Ishikawa (cell line): ENCODE data around the gene LDLRAD2.

Source experiments
- CEBPB ChIP-seq: IDR thresholded peaks from 2 replicates; pipeline ENCODE4 v1.6.1; 2012
- CREB1 ChIP-seq: IDR thresholded peaks from 2 replicates; pipeline ENCODE4 v1.6.1; 2012; ENCODE audit warnings: low read depth
- EP300 ChIP-seq: IDR thresholded peaks from 2 replicates; pipeline ENCODE4 v1.6.1; 2012; ENCODE audit warnings: borderline replicate concordance
- FOXM1 ChIP-seq: IDR thresholded peaks from 2 replicates; pipeline ENCODE4 v1.6.1; 2012; ENCODE audit warnings: low read depth, borderline replicate concordance
- RAD21 ChIP-seq: IDR thresholded peaks from 2 replicates; pipeline ENCODE4 v1.6.1; 2012; ENCODE audit warnings: low read depth
- TCF12 ChIP-seq: IDR thresholded peaks from 2 replicates; pipeline ENCODE4 v1.6.1; 2012; ENCODE audit warnings: low read depth
- YY1 ChIP-seq: IDR thresholded peaks from 2 replicates; pipeline ENCODE4 v1.6.1; 2012; ENCODE audit warnings: low read depth
- ZBTB7A ChIP-seq: IDR thresholded peaks from 2 replicates; pipeline ENCODE4 v1.6.1; 2012; ENCODE audit warnings: low read depth
- TF ChIP-seq, protein P1 (sequence below): IDR thresholded peaks from 2 replicates; pipeline ENCODE4 v1.6.1; 2012; ENCODE audit warnings: low read depth, mild to moderate bottlenecking
- TF ChIP-seq, protein P2 (sequence below): IDR thresholded peaks from 2 replicates; pipeline ENCODE4 v1.6.1; 2012
- TF ChIP-seq, protein P3 (sequence below): IDR thresholded peaks from 2 replicates; pipeline ENCODE4 v1.6.1; 2012

DNA sequence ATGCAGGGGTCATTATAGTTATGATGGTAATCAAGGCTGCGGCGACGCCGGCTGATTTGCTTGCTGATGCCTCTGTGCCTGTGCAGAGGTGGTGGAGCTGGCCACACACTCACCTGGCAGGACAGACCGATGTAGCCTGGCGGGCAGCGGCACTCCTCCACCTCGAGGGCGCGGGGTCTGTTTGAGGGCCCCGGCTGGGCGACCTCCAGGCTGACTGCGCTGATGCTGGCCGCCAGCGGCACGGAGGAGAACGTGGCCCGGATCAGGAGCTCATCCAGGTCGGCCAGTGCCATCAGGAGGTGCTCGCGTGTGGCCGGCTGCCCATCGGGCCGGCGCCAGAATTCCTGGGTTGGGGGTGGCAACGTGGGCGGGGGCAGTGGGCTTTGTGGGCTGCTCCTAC, 52.7 kb downstream of the LDLRAD2 start:
- TF ChIP-seq TCF12 (no peak), RAD21 (no peak), CEBPB (no peak), FOXM1 (no peak), YY1 (no peak), EP300 (no peak), CREB1 (no peak), ZBTB7A (no peak)
- TF ChIP-seq, protein P1, sequence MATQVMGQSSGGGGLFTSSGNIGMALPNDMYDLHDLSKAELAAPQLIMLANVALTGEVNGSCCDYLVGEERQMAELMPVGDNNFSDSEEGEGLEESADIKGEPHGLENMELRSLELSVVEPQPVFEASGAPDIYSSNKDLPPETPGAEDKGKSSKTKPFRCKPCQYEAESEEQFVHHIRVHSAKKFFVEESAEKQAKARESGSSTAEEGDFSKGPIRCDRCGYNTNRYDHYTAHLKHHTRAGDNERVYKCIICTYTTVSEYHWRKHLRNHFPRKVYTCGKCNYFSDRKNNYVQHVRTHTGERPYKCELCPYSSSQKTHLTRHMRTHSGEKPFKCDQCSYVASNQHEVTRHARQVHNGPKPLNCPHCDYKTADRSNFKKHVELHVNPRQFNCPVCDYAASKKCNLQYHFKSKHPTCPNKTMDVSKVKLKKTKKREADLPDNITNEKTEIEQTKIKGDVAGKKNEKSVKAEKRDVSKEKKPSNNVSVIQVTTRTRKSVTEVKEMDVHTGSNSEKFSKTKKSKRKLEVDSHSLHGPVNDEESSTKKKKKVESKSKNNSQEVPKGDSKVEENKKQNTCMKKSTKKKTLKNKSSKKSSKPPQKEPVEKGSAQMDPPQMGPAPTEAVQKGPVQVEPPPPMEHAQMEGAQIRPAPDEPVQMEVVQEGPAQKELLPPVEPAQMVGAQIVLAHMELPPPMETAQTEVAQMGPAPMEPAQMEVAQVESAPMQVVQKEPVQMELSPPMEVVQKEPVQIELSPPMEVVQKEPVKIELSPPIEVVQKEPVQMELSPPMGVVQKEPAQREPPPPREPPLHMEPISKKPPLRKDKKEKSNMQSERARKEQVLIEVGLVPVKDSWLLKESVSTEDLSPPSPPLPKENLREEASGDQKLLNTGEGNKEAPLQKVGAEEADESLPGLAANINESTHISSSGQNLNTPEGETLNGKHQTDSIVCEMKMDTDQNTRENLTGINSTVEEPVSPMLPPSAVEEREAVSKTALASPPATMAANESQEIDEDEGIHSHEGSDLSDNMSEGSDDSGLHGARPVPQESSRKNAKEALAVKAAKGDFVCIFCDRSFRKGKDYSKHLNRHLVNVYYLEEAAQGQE: no peak
- TF ChIP-seq, protein P2, sequence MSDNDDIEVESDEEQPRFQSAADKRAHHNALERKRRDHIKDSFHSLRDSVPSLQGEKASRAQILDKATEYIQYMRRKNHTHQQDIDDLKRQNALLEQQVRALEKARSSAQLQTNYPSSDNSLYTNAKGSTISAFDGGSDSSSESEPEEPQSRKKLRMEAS: no peak
- TF ChIP-seq, protein P3, sequence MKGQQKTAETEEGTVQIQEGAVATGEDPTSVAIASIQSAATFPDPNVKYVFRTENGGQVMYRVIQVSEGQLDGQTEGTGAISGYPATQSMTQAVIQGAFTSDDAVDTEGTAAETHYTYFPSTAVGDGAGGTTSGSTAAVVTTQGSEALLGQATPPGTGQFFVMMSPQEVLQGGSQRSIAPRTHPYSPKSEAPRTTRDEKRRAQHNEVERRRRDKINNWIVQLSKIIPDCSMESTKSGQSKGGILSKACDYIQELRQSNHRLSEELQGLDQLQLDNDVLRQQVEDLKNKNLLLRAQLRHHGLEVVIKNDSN: no peak
